ENCODE results near the gene LRP3.
"Not testable (repeated sequence)": the region's sequence is repeated elsewhere in the genome, so short reads cannot be mapped to it uniquely, and the experiment has no call there.

The LRP3 gene

DNA sequence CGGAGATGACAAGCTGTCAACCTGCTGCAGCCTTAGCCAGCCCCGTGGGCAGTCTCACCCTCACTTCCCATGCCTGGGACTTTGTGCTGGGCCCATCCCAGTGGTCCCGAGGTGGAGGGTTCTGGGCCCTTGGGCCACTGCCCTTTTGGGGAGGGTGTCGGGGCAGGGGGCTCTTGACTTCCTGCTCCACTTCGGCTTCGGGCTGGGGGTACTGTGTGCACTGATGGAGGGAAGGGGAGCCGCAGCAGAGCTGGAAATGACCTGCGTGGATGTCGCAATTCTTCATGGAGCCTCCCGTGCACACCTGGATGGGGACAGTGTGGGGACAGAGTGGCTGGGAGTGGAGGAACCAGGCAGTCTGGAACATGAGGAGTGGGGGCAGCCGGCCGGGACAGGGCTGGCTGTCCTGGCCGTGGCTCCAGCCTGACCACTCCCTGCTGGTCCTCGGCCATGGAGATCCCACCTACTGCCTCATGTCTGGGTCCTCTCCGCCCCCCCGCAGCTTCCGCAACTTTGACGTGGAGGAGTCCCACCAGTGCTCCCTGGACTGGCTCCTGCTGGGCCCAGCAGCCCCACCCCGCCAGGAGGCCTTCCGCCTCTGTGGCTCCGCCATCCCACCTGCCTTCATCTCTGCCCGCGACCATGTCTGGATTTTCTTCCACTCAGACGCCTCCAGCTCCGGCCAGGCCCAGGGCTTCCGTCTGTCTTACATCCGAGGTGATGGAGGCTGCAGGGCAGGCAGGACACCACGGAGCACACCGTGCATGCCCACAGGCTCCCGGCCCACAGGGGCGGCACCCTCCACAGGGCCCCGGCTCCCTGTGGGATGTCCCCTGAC, 10.2 kb downstream of the LRP3 start:
- DNase-seq: no peak

DNA sequence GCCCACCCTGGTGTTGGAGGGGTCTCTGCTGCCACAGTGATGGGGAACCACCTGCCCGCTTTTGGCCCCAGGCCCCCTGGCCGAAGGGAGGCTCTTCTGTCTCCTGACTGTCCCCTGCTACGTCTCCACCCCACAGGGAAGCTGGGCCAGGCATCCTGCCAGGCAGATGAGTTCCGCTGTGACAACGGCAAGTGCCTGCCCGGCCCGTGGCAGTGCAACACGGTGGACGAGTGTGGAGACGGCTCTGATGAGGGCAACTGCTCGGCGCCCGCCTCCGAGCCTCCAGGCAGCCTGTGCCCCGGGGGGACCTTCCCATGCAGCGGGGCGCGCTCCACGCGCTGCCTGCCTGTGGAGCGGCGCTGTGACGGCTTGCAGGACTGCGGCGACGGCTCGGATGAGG, 11.0 kb downstream of the LRP3 start:
- no peak for DNase-seq

DNA sequence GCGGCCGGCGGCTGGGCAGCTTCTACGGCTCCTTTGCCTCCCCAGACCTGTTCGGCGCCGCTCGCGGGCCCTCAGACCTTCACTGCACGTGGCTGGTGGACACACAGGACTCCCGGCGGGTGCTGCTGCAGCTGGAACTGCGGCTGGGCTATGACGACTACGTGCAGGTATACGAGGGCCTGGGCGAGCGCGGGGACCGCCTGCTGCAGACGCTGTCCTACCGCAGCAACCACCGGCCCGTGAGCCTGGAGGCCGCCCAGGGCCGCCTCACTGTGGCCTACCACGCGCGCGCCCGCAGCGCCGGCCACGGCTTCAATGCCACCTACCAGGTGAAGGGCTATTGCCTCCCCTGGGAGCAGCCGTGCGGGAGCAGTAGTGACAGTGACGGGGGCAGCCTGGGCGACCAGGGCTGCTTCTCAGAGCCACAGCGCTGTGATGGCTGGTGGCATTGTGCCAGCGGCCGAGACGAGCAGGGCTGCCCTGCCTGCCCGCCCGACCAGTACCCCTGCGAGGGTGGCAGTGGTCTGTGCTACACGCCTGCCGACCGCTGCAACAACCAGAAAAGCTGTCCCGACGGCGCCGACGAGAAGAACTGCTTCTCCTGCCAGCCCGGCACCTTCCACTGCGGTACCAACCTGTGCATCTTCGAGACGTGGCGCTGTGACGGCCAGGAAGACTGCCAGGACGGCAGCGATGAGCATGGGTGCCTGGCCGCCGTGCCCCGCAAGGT, 11.6 kb downstream of the LRP3 start:
- DNase-seq: no peak

DNA sequence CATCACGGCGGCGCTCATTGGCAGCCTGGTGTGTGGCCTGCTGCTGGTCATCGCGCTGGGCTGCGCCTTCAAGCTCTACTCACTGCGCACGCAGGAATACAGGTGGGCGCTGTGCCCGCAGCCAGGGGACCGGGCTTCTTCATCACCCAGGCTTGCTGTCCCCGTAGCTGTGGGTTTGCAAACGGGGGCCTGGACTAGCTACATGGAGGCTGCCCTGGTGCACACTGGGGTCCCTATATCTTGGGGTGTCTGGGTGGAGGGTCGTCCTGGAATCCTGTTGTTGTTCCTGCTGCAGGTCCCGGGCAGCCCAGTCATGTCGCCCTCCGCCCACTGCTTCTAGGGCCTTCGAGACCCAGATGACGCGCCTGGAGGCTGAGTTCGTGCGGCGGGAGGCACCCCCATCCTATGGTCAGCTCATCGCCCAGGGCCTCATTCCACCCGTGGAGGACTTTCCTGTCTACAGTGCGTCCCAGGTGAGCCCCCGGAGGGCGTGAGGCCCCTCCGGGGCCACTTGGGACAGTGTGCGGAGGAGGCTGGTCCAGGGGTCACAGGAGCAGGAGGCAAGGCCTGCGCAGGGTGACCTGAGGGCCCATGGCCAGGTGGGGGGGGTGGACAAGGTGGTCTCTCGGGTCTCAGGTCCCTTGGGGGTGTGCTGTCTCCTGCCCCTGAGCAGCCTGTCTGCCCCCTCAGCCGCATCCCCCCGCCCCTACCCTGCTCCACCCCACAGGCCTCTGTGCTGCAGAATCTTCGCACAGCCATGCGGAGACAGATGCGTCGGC, 12.3 kb downstream of the LRP3 start:
- DNase-seq: no peak

DNA sequence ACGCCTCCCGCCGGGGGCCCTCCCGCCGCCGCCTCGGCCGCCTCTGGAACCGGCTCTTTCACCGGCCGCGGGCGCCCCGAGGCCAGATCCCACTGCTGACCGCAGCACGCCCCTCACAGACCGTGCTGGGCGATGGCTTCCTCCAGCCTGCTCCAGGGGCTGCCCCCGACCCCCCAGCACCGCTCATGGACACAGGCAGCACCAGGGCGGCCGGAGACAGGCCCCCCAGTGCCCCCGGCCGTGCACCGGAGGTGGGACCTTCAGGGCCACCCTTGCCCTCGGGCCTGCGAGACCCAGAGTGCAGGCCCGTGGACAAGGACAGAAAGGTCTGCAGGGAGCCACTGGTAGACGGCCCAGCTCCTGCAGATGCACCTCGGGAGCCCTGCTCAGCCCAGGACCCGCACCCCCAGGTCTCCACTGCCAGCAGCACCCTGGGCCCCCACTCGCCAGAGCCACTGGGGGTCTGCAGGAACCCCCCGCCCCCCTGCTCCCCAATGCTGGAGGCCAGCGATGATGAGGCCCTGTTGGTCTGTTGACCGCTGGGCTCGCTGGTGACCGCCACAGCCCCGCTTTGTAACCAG, 13.0 kb downstream of the LRP3 start:
- no peak for DNase-seq

DNA sequence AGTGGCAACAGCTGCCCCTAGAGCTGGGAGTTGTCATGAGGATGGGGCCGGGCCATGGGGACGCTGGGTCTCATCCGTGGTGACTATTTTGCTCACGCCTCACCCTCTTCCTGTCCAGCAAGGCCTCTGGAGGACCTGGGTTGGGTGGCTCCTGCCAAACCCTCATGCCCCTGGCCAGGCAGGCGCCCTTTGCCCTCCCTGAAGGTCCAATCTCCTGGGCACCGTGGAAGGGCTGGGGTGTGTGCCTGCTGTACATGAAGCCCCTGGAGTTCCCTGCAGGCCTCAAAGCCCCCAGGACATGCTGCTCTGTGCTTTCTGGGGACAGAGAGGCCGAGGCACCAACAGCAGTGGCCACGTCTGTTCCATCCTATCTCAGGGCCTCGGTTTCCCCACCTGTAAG, 13.8 kb downstream of the LRP3 start:
- DNase-seq: no peak

DNA sequence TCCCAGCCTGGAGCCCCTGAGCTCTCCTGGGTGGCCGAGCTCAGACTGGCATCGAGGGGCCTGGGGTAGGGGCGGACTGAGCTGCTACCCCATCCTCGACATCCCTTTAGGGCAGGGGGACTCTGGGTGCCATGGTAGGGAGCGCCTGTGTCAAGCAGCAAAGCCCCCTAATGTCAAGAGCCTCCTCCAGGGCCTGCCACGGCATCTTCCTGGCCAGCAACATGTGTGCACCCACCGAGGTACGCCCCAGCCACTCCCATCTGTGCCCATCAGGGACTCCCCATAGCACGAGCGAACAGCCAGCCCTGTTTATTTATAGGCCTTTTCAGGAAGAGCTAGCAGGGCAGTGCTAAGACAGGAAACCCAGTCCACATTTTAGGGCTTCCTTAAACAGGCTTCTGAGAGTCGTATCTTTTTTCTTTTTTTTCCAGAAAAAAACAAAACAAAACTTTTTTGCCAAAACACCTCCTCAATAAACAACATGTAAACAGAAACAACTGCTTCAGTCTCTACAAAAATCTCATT, 14.3 kb downstream of the LRP3 start:
- no peak for DNase-seq

DNA sequence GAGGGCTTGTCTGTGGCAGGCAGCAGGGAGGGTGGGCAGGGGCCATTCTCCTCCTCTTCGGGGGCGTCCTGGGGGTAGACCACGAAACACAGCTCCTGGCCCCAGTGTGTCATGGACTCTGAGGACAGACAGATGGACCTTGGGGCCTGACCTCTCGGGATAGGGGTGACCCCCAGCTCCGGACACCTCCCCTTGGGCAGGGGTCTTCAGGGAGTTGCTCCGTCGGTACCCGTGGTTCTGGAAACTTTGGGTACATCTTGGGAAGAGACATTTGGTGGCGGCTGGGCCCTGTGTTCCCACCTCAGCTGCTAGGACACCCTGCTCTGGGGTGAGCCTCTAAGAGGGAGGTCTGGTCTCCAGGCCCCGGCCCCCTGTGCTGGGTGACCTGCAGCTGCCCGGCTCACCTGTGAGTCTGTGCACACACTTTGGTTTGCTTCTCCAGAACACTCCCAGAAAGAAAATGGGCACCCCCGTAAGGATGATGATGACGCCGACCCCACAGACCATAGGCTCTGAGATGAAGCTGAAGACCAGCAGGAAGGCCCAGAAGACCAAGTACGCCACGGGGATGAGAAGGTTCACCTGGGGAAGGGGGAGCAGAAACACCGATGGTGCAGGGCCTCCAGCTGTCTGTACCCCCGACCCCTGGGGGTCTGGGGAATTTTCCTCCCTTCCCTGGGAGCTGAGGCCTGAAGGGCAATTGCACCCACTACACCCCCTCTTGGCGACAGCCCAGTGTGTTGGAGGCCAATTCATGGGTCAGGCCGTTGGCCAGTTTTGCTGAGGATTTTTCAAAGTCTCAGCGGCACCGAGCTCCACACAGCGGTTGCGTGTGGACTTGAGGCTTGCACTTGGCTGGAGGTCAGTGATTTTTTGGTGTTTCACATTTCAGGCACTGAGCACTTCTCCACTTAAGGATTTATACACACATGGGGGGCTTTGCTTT, 15.0 kb downstream of the LRP3 start:
- no peak for DNase-seq

DNA sequence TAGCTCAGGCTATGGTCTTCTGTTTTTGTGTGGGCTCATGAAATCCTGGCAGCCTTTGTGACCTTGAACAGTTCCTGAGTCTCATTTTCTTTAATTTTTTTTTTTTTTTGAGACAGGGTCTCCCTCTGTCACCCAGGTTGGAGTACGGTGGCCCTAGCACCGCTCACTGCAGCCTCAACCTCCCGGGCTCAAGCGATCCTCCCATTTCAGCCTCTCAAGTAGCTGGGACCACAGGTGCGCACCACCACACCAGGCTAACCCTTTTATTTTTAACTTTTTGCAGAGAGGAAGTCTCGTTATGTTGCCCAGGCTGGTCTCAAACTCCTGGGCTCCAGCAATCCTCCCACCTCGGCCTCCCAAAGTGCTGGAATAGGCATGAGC, 15.7 kb downstream of the LRP3 start:
- not testable (repeated sequence) for DNase-seq

DNA sequence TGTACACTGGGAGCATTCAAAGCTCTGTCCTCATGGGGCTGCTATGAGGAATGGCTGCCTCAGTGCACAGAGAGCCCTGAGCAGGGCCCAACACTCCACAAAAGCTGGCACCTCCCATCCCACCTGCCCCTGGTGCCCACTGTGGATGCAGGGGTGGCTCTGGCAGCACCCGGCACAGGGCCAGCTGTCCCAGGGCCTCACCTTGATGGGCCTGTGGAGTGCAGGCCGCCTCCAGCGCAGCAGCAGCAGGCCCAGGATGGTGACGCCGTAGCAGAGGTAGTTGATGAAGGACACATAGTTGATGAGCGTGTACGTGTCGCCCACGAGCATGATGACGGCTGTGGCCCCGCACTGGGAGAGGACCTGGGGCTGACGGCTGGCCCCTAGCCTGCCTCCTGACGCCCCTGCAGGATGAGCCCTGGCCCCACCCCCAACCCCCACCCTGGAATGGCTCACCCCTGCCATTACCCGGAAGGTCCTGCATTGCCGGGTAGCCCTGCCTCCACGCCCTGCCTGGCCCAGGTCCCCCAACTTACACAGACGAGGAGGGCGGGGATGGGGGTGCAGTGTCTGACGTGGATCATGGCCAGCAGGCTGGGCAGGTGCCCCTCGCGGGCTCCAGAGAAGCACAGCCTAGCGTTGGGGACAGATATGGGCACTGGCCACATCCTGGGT, 16.3 kb downstream of the LRP3 start:
- DNase-seq: no peak

DNA sequence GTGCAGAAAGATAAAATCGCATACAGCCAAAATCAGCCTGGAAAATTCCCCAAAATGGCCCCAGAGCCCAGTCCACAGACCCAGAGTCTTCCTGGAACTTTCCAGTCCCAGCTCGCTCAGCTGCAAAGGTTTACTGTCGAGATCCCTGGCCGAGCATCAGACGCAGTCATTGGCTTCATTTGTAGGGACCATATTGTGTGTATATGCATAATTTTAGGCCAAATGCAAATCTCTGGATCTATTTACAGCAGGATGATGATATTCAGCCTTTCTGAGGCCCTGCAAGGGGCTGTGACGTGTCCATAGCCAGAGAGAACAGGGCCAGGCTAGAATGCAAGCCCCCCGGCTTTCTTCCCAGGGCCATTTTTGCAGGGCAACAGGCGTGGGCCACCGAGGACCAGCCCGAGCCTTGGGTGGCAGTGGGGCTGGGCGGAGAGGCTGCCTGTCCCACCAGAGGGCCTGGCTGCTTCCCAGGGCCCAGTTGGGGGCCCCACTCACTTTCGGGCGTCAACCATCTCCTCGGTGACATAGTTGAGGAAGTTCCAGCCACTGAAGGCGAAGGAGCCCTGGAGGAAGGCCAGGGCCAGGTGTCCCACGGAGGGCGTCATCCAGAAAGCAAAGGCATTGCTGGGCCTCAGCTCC, 17.8 kb downstream of the LRP3 start:
- no peak for DNase-seq

DNA sequence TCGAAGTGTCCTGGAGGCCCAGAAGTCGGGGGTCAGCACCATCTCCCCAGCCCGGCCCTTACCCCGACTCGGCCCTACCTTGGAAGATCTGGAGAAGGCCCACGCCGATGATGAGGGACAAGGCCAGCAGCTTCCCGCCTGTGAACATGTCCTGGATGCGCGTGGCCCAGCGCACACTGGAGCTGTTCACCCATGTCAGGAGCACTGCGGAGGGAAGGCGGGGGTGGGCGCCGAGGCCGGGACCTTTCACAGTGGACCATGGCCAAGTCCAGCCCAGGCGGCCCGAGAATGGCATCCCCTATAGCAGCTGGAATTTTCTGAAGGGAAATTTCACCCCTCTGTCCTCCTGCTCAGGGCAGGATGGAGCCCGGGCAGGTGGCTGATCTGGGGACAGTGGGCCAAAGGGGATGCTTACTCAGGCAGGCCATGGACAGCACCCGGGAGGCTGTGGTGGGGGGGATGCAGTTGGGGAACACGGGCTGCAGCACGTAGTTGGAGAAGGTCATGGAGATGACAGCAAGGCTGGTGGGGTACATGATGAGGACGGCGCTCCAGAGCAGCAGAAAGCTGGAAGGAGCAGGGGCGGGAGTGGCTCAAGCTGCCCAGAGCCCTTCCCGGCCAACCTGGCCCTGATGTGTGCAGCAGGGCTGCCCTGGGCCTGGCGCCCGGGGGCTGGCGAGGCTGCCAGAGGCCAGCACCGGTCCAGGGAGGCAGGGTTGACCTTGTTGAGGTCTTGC, 18.5 kb downstream of the LRP3 start:
- no peak for DNase-seq

DNA sequence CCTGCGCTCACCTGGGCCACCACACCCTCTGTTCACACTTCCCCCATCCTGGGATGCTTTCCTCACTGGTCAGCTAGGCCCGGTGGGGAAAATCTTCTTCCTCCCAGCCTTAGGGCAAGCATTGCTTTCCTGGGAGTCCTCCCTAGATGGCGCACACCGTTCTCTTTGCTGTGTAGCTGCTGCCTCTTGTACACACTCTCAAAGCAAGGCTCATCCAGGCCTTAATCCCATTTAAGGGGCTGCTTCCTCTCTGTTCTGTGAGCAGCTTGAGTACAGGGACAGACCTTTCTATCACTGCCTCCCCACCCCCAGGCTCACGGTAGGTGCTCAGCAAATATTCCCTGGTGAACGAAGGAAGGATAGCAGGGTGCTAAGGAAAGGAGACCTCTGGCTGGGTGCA, 20.5 kb downstream of the LRP3 start:
- no peak for DNase-seq

DNA sequence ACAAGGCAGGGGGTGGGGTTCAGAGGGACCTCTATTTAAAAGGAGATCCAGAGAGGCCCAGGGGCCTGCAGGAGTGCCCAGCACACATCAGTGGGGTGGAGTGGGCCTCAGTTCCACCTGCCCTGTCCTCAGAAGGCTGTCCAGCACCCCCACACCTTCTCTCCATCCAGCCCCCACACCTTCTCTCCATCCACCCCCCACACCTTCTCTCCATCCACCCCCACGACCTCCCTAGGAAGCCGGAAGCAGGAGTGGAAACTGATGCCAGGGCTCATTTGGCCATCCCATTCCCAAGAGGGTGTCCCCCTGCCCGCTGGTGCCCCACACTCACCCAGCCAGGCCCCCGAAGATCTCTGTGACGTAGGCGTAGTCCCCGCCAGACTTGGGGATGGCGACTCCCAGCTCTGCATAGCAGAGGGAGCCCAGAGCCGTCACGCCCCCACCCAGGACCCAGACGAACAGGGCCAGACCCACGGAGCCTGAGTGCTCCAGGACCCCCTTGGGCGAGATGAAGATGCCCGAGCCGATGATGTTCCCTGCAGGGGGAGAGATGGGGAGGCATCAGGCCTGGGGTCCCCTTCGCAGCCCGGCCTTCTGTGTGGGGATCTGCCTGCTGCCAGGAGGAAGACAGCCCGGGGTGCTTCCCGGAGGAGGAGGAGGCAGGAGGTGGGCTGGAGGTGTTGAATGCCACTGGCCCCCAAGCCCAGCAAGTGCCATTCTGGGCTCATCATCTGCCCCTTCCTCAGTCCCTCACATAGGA, 21.5 kb downstream of the LRP3 start:
- no peak for DNase-seq

DNA sequence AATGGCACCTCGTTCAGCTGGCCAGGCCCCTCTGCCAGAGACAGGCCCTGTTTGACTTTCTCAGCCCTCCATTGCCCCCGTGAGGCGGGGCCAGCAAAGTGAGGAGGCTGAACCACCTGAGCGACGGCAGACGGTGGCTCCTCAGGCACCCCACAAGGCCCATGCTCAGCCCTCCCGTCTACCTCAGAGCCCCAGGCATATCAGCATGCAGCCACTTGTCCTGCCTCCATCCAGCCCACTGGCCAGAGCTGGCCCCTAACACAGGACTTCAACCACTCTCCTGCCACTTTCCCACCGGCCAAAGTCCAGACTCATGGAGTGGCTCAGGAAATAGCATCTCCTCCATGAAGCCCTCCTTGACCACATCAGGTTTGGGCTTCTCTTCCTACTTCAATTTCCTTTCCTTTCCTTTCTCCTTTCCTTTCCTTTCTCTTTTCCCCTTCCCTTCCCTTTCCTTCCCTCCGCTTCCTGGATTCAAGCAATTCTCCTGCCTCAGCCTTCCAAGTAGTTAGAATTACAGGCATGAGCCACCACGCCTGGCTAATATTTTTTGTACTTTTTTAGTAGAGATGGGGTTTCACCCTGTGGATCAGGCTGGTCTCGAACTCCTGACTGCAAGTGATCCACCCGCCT, 22.2 kb downstream of the LRP3 start:
- DNase-seq: no peak

DNA sequence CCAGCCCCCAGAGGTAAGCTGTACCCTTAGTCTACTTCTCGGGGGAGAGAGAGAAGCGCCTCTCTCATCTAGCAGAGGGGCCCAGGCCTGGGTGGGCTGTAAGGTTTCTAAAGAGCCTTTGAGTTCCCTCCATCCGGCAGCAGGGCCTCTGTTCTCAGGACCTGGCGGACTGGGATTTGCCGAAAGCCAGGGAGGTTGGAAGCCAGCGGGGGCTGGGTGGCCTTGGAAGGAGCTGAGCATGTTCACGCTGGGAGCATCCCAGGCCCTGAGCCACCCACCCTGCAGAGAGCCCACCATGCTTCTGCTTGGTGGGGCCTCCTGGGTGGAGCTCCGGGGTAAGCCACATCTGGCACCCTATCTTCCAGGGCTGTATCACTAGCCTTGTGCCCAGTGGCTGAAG, 23.8 kb downstream of the LRP3 start:
- no peak for DNase-seq

DNA sequence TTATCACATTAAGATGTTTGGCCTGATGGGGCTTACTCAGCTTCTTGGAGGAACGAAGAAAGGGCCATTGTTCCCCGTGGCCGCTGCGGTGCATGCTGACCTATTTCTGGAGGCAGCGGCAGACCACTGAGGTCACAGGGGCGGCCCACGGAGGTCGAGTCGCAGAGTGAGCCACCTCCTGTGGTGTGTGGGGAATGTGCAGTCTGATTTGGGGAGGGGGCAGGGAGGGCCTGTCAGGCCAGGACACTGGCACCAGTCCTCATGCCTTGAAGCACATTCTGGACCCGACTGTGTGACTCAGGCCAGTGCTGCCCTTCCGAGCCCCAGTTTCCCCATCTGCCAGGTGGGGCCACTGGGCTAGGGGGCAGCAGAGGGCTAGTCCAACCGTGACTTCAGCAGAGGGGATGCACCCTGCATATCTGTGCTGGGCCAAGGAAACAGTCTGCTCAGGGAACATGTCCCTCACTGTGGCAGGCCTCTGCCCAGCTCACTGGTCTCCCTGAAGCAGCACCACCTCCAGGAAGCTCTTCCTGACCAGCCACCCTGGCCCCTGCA, 25.2 kb downstream of the LRP3 start:
- DNase-seq: no peak

DNA sequence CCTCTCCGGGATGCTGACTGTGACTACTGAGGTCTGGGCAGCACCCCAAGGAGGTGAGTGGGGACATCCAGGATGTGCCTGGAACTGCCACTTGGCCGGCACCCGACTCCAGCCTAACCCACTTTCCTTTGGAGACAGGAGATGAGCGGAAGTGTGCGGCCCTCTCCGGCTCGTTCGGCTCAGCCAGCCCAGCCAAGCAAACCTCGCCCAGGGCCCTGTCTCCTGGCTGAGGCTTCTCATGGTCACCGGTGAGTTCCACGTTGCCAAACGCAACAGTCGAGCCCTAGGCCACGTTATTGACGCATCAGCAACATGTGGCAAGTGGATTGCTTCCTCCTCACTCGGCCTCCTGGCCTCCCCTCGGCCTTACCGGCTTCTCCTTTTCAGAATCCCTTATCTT, 26.0 kb downstream of the LRP3 start:
- DNase-seq: no peak

Data from activated CD4-positive, alpha-beta T cell treated with anti-CD3 and anti-CD28 coated beads, Interleukin-2, amount 50 U/mL, for 4 hours (primary cell).